Vagina (tissue), 2 donors: ENCODE results near the gene SLAMF9.

Experiments used
- POLR2A ChIP-seq, 2 donors: fragments of 450-650 bp; IDR thresholded peaks; one replicate each; pipeline ENCODE4 v1.6.1; 2017; ENCODE audit warnings: antibody characterized with exemption in 2 of 2, mild to moderate bottlenecking in 2 of 2, moderate library complexity in 2 of 2
- TF ChIP-seq, protein P1 (sequence below), 3 experiments: fragments of 450-650 bp in 2 of 3; fragments of 200-600 bp in 1 of 3; sonication (generic) in 1 of 3; IDR thresholded peaks; one replicate each; pipeline ENCODE4 v1.5.1; 2017 to 2019; ENCODE audit warnings: antibody characterized with exemption in 3 of 3, mild to moderate bottlenecking in 2 of 3, moderate library complexity in 2 of 3

DNA sequence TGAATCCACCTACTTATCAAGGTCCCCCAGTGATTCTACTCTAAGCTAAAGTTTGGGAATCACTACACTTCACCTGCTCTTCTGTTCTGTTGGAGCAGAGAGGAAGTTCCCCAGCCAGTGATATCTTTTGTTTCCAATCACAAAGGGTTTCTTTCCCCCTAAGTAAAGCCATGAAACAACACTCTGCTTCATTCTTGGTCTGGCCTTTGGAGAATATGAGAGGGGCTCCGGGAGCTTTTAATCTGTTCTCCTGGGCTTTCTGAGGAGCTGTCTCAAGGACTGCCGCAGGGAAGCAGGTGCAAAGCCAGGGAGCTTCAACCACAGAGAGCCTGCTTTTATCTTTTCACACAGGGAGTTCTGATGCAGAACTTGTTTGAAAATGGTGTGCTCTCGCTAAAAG, 10.1 kb upstream of the SLAMF9 start:
- TF ChIP-seq, protein P1, sequence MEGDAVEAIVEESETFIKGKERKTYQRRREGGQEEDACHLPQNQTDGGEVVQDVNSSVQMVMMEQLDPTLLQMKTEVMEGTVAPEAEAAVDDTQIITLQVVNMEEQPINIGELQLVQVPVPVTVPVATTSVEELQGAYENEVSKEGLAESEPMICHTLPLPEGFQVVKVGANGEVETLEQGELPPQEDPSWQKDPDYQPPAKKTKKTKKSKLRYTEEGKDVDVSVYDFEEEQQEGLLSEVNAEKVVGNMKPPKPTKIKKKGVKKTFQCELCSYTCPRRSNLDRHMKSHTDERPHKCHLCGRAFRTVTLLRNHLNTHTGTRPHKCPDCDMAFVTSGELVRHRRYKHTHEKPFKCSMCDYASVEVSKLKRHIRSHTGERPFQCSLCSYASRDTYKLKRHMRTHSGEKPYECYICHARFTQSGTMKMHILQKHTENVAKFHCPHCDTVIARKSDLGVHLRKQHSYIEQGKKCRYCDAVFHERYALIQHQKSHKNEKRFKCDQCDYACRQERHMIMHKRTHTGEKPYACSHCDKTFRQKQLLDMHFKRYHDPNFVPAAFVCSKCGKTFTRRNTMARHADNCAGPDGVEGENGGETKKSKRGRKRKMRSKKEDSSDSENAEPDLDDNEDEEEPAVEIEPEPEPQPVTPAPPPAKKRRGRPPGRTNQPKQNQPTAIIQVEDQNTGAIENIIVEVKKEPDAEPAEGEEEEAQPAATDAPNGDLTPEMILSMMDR (IDR thresholded peaks at IDR 0.05): no peak
- TF ChIP-seq POLR2A (IDR thresholded peaks at IDR 0.05): no peak
